ENCODE data around the gene EIF3C.
"Not testable (repeated sequence)": the region's sequence is repeated elsewhere in the genome, so short reads cannot be mapped to it uniquely, and the experiment has no call there.

DNA sequence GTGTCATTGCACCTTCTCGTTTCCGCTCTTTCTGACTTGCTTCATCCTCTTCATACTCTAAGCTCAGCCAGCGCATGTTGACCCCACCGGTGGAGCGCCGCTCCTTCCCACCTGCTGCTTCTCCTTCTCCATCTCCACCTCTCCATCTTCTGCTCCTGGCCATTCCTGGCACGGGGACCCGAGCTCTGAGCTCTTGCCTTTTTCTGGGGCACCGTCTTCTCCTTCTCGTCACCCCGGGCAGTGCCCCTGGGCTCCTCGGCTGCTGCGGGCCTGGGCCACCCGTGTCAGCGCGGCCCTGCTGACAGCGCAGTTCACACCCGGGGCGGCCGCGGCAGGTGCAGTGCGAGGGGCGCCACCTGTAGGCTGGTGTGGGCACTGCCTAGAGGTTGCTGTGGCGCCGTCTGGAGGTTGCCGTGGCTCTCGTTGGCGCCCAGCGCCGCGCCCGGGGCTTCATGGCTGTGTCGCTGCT lies 38.8 kb downstream of the EIF3C start:
- not testable (repeated sequence) for TF ChIP-seq FOXK2, TARDBP (IDR thresholded peaks at IDR 0.05)

Data from HEK293T (cell line).